B cell (primary cell): Measurements from ENCODE around the gene KPNA3.

Experiments used
- EZH2 ChIP-seq: IDR thresholded peaks from 2 replicates; pipeline ENCODE4 v1.6.1; 2012; ENCODE audit warnings: borderline replicate concordance, low read depth, mild to moderate bottlenecking, moderate library complexity, low read length; ENCODE audit not compliant: insufficient read depth, poor library complexity, severe bottlenecking
- TF ChIP-seq, protein P1 (sequence below): fragments of 200-600 bp; IDR thresholded peaks from one replicate; pipeline ENCODE4 v1.8.0; 2022; ENCODE audit warnings: antibody characterized with exemption, mild to moderate bottlenecking

DNA sequence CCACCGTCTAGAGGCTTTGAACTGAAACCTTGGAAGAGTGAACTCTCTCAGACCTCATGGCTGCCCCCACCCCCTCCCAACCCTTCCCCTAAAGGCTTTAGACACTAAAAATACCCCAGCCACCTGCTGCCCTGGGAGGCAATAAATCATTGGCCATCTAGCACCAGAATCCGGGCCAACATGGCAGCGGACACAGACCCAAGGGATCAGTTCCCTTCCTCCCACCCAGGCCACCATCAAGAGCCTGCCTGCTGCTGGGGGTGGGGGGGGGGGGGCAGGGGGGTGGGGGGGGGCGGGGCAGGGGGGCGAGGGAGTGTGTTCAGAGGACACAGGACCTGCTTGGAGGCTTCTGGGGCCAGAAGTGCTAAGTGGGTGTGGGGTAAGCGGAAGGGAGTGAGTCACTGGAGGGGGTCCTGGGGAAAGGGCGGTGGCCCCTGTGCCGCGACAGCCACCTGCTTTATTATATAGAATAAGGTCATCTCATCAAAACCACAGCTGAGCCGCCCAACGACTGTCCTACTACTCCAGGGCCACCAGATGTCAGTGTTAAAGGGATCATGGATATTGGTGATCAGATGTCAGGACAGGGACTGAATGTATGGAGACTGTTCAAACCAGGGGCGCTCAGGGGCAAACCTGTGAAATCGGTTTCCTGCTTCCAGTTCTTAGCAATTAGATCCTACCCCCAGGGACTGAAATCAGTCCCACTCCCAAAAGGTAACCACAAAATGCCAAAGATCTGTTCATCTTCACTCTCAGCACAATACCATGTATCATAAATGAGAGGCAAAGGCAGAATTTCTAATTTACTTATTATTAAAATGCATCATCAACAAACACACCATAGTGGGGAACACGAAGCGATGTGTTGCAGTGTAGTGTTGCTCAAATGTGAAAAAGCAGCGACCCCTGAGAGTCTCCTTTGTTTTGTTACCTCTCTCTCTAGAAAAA is 139.9 kb downstream of the KPNA3 start:
- TF ChIP-seq EZH2: no peak
- TF ChIP-seq, protein P1, sequence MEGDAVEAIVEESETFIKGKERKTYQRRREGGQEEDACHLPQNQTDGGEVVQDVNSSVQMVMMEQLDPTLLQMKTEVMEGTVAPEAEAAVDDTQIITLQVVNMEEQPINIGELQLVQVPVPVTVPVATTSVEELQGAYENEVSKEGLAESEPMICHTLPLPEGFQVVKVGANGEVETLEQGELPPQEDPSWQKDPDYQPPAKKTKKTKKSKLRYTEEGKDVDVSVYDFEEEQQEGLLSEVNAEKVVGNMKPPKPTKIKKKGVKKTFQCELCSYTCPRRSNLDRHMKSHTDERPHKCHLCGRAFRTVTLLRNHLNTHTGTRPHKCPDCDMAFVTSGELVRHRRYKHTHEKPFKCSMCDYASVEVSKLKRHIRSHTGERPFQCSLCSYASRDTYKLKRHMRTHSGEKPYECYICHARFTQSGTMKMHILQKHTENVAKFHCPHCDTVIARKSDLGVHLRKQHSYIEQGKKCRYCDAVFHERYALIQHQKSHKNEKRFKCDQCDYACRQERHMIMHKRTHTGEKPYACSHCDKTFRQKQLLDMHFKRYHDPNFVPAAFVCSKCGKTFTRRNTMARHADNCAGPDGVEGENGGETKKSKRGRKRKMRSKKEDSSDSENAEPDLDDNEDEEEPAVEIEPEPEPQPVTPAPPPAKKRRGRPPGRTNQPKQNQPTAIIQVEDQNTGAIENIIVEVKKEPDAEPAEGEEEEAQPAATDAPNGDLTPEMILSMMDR: peak; percentile 47
